Measurements from ENCODE around the gene LRFN4.
A peak's percentile ranks its signal among the peaks of the same experiment; 100 is the strongest.

Gene LRFN4

DNA sequence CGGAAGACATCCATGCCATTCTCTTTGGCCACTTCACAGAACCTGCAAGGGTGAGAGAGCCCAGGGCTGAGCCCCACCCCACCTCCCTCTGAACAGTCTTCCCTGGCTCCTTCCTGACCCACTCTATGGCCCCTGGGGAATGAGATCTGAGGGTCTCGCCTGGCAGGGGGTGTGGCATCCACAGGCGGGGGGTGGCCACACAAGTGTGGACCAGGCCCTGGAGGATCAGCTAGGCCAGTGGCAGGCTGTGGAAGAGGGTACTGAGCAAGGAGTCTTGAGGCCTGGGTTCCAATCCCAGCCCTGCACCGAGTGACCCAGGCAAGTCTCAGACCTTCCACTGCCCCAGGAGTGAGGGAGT is 5.6 kb upstream of the LRFN4 start:
- TF ChIP-seq, protein P1, sequence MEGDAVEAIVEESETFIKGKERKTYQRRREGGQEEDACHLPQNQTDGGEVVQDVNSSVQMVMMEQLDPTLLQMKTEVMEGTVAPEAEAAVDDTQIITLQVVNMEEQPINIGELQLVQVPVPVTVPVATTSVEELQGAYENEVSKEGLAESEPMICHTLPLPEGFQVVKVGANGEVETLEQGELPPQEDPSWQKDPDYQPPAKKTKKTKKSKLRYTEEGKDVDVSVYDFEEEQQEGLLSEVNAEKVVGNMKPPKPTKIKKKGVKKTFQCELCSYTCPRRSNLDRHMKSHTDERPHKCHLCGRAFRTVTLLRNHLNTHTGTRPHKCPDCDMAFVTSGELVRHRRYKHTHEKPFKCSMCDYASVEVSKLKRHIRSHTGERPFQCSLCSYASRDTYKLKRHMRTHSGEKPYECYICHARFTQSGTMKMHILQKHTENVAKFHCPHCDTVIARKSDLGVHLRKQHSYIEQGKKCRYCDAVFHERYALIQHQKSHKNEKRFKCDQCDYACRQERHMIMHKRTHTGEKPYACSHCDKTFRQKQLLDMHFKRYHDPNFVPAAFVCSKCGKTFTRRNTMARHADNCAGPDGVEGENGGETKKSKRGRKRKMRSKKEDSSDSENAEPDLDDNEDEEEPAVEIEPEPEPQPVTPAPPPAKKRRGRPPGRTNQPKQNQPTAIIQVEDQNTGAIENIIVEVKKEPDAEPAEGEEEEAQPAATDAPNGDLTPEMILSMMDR (IDR thresholded peaks at IDR 0.05; ENCODE audit: extremely low read depth, missing control alignments): no peak
- DNase-seq (ENCODE audit: low spot score): no peak

DNA sequence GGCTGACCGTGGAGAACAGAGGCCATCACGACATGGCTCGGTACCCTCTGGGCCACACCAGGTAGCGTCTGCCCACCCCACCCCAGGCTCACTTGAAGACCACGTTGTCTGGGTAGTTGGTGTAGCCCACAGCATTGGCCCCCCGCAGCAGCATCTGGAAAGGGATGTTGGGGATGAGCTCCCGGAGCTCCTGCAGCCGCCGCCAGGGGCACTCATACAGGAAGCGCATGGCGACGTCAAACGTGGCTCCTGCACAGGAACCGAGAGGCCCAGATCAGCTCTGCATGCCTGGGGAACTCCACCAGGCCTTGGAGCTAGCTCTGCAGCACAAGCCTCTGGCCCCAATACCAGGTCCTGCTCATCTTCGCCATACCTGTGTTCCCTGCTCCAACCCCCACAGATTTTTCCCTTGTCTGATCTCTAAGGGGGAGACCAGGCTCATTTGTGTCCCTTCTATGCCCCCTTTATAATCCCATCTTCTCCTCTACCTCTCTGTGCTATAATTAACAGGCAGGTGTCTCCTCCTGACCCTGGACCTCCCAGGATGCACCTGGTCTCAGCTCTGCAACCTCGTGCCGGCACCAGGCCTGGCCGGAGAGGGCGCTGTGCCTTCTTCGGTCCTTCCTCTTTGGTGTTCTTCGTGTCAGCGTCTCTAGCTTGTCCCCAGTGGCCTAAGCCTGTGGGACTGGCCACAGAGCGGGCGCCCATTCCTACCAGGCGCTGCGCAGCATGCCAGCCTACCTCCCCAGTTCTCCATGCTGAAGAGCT is 5.0 kb upstream of the LRFN4 start:
- peak; percentile 68 for DNase-seq (ENCODE audit: low spot score)
- TF ChIP-seq, protein P1 (IDR thresholded peaks at IDR 0.05; ENCODE audit: extremely low read depth, missing control alignments): peak; percentile 2

DNA sequence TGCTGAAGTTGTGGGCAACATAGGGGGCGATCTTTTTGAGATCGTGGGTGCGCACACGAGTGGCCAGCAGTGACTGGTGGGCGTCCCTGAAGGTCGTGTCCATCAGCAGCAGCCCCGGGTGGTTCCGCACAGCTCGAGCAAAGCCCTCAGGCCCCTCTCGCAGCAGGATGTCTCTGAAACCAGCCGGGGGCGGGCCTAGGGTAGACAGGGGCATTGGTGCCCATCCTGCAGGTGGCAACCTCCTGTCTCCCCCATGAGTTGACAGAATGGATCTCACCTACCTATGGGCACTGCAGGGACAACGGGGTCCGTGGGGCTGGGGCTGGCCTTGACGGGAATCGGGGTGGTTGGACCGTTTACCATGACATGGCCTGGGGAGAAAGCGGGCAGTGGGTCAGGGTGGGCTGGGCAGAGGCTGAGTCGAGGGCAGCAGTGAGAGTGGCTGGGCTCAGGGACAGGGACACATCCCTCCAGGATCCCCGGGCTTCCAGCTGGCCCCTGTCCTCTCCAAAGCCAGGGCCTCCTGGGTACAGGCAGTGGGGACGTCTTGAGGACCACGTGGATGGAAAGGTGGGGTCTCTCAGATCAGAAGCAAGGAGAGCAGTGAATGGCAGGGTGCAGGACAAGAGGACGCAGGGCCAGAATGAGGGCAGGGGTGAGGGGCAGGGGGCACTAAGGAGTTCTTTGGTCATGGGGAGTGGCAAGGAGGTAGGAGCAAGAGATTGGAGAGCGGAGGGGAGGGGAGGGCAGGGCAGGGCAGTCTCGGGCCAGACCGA is 4.2 kb upstream of the LRFN4 start:
- TF ChIP-seq, protein P1 (IDR thresholded peaks at IDR 0.05; ENCODE audit: extremely low read depth, missing control alignments): no peak
- DNase-seq (ENCODE audit: low spot score): no peak

DNA sequence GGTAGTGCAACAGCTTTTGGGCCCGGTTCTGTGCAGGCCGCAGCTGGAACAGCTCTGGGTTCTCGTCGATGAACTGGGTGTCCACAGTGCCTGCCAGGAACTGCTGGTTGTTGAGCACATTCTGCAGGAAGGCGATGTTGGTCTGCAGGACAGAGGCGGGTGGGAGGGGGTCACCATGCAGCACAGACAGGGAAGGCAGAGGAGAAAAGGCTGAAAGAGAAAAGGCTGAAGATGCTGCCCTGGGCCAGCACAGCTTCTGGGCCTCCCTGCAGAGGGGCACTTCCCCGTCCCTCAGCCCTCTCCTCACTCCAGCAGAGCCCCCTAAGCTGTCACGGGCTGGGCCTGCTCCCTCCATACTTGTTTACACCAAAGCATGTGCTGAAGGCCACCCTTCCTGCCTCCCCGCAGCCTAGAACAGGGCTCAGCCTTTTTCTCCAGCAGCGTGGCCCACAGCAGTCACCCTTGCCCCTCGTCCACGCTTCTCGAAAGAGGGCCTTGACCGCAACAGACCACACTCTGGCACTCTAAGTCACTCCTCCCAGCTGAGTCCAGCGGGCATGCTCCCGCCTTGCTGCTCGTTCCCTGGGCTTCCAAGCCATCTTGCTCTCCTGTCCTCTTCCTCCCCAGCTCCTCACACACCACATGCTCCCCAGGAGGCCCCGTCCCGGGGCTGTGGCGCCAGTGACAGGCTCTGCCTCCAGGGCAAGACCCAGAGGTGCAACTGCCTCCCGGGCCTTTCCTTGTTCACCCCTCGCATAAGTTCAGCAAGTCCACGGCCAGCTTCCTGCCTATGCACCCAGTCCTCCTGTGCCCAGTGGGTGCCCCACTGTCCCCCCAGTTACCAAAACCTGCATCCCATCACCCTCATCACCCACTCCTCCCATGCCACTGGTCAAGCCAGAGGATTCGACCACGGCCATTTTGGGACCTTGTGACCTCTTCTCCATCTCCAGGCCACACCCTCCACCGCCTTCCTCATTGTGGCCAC is 3.3 kb upstream of the LRFN4 start:
- no peak for DNase-seq (ENCODE audit: low spot score)
- TF ChIP-seq, protein P1 (IDR thresholded peaks at IDR 0.05; ENCODE audit: extremely low read depth, missing control alignments): no peak

DNA sequence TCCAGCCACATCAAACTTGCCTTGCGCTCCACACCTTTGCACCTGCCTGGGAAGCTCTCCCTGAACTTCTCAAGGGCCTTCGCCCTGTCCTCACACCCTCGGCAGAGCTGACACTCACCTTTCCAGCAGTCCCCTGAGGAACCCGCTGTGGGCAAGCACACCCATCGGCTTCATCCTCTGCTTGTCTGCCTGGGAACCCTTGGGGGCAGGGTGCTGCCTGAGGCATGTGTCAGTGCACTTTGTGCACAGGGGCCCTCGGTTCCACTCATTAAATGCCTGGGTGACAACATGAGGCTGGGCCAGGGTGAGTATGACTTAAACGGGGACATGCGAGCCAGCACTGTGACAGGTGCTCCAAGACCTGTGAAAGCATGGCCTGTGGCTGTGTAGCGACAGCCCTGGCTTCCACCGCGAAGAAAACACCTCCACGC is 2.6 kb upstream of the LRFN4 start:
- DNase-seq (ENCODE audit: low spot score): no peak
- TF ChIP-seq, protein P1 (IDR thresholded peaks at IDR 0.05; ENCODE audit: extremely low read depth, missing control alignments): no peak

DNA sequence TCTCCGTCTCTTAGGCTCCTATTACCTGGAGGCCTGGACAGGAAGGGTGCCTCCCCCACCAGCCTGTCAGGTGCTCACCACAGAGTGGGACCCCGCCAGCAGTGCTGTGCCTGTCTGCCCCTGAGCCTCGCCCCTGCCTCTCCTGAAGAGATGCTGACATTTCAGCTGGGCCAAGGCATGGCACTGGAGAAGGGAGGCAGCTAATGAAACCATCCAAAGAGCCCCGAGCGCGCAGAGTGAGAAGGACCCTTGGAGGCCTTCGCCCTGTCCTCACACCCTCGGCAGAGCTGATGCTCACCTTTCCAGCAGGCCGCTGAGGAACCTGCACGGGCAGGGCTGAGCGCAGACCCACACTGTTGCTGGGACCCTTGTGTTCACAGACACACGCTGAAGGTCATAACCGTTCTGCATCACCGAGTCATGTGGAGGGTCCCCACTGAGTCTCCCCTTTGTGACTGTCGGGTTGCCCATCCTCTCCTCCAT is 2.1 kb upstream of the LRFN4 start:
- no peak for DNase-seq (ENCODE audit: low spot score)
- TF ChIP-seq, protein P1 (IDR thresholded peaks at IDR 0.05; ENCODE audit: extremely low read depth, missing control alignments): no peak

Data from GM20000 (cell line).